Measurements from ENCODE around the gene FEZ2. TPM values are rescaled to one million over a fixed set of nuclear protein-coding genes. Genes with fewer than 3 reads are reported as not detected.

FEZ2 gene
- total and polyA plus RNA-seq, 3 donors from 2014 or later = 46.2 to 63.6 (median 56.6) TPM

DNA sequence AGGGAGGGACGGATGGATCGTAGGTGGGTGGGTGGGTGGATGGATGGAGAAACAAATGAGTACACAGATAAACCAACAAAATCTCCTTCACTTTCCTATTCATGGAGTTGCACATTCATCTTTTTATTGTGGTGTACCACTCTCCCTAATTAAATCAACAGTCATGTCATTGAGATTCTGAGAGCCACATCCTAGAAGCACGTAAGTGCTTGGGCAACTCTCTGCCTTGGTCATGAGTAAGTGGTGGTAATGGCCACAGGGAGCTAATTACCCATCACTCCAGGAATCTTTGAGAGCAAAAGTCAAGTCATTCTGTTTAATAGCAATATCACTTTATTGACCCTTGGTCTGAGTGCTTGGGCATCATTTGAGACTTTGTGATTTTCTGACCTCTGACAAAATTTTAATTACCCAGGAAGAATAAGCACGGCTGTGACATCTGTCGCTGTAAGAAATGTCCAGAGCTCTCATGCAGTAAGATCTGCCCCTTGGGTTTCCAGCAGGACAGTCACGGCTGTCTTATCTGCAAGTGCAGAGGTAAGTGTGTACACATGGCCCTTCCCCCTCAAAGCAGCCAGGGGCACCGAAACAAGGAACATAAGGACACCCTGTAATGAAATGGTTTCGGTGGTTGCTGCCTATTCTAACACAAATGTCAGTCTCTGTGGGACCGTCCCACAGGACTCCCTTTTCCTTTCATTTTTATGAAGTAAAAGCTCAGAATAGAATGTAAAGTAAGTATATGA lies 85.9 kb downstream of the FEZ2 start:
- no peaks in the 10 kb centered on the region for H3K36me3 ChIP-seq (ENCODE audit: low read depth, missing control alignments)
- no peaks in the 10 kb centered on the region for H3K9me3 ChIP-seq
- no peak for DNase-seq
- intact Hi-C loops (cut with DNase I; ENCODE audit: low total_unique reads) = no loop called here
- WGBS, 2 donors = 88 to 89% methylated on average over 9 of the region's 9 CpGs
- H3K4me3 ChIP-seq = no peak overlapping the region
- no peak overlapping the region for H3K27ac ChIP-seq
- H3K27me3 ChIP-seq = no peaks in the 10 kb centered on the region
- no peaks in the 10 kb centered on the region for H3K4me1 ChIP-seq
- no peak for TF ChIP-seq POLR2A (IDR thresholded peaks at IDR 0.05)
- TF ChIP-seq, protein P1, sequence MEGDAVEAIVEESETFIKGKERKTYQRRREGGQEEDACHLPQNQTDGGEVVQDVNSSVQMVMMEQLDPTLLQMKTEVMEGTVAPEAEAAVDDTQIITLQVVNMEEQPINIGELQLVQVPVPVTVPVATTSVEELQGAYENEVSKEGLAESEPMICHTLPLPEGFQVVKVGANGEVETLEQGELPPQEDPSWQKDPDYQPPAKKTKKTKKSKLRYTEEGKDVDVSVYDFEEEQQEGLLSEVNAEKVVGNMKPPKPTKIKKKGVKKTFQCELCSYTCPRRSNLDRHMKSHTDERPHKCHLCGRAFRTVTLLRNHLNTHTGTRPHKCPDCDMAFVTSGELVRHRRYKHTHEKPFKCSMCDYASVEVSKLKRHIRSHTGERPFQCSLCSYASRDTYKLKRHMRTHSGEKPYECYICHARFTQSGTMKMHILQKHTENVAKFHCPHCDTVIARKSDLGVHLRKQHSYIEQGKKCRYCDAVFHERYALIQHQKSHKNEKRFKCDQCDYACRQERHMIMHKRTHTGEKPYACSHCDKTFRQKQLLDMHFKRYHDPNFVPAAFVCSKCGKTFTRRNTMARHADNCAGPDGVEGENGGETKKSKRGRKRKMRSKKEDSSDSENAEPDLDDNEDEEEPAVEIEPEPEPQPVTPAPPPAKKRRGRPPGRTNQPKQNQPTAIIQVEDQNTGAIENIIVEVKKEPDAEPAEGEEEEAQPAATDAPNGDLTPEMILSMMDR (IDR thresholded peaks at IDR 0.05) = no peak

DNA sequence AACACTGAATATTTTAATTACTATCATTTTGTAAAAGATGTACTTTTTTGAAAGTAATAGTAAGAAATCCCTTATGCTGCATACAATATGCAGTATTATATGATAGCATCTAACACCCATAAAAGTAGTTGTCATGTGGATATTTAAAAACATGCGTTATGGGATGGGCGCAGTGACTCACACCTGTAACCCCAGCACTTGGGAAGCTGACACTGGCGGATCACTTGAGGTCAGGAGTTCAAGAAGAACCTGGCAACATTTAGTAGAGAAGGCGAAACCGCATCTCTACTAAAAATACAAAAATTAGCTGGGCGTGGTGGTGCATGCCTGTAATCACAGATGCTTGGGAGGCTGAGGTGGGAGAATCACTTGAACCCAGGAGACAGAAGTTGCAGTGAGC lies 88.9 kb downstream of the FEZ2 start:
- H3K9me3 ChIP-seq = no peaks in the 10 kb centered on the region
- intact Hi-C loops (cut with DNase I; ENCODE audit: low total_unique reads) = loop anchor here (10.0 kb wide), 1 partner anchor 154 kb away; the partner anchor contains the start of gene CRIM1
- H3K4me1 ChIP-seq = no peaks in the 10 kb centered on the region
- 89 to 93% methylated on average over 6 of the region's 6 CpGs for WGBS, 2 donors
- H3K27ac ChIP-seq = no peak overlapping the region
- no peak for DNase-seq
- H3K36me3 ChIP-seq (ENCODE audit: low read depth, missing control alignments) = no peaks in the 10 kb centered on the region
- no peak overlapping the region for H3K4me3 ChIP-seq
- no peaks in the 10 kb centered on the region for H3K27me3 ChIP-seq
- TF ChIP-seq POLR2A (IDR thresholded peaks at IDR 0.05) = no peak
- TF ChIP-seq, protein P1 (IDR thresholded peaks at IDR 0.05) = no peak

DNA sequence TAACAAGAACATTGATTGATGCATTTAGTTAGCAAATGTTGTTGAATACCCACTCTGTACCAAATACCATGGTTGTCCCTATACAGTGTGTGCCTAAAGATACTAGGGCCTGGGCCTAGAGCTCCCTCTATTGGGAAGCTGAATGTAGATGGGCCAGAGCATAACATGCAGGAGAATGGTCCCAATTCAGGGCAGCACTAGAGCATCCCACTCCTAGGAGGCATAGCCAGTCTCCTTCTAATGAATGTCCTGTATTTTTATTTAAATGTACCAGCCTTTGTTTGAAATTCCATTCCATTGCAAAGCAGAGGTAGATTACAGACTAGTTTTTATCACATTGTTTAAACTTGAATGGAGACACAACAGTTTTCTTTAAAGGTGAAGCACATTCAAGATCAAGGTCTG lies 90.6 kb downstream of the FEZ2 start:
- Histone ChIP-seq H3K27me3 (no peaks in the 10 kb centered on the region), H3K4me1 (no peaks in the 10 kb centered on the region), H3K27ac (no peak overlapping the region), H3K36me3 (ENCODE audit: low read depth, missing control alignments) (no peaks in the 10 kb centered on the region), H3K4me3 (no peak overlapping the region), H3K9me3 (no peaks in the 10 kb centered on the region)
- no peak for TF ChIP-seq POLR2A (IDR thresholded peaks at IDR 0.05)
- TF ChIP-seq, protein P1 (IDR thresholded peaks at IDR 0.05) = peak in 2 of 3 experiments; percentile 39 to 49
- intact Hi-C loops (cut with DNase I; ENCODE audit: low total_unique reads) = loop anchor here (10.0 kb wide), 1 partner anchor 153 kb away; the partner anchor contains the start of gene CRIM1
- DNase-seq = peak; percentile 69

Other genes starting within 250 kb of the FEZ2 start
- 10 to 100 TPM; 68.4 to 94.1 TPM for gene CRIM1, start 242.4 kb downstream of the FEZ2 start, total RNA-seq
- gene CRIM1, start 242.4 kb downstream of the FEZ2 start, polyA plus RNA-seq (ENCODE audit: insufficient read depth, low read depth, low replicate concordance) = 38.2 TPM
- 1 to 10 TPM; 5.6 to 9.4 TPM for gene VIT, start 98.5 kb upstream of the FEZ2 start, total RNA-seq
- 7.2 TPM for gene VIT, start 98.5 kb upstream of the FEZ2 start, polyA plus RNA-seq (ENCODE audit: insufficient read depth, low read depth, low replicate concordance)

All from testis (tissue), 3 donors.